NB4 (cell line): ENCODE data around the gene PML.

ENCODE experiments used
- CTCF ChIP-seq: IDR thresholded peaks from one replicate; pipeline ENCODE4 v1.5.1; 2012; ENCODE audit warnings: low read depth, low read length
- MAX ChIP-seq: IDR thresholded peaks from 2 replicates; pipeline ENCODE4 v1.6.1; 2011; ENCODE audit warnings: low read depth, low read length
- POLR2A ChIP-seq: IDR thresholded peaks from 2 replicates; pipeline ENCODE4 v1.6.1; 2011; ENCODE audit warnings: mild to moderate bottlenecking; ENCODE audit not compliant: insufficient read length; ENCODE audit errors: extremely low read depth

- TF ChIP-seq CTCF (no peak), POLR2A (no peak), MAX (no peak)
These were observed 3.3 kb upstream of the PML start for GRCh38 chr15:73991260-73991659.
